GM12801 (cell line): ENCODE data around the gene C20orf141.

Experiments
- TF ChIP-seq, protein P1 (sequence below): IDR thresholded peaks from one replicate; pipeline ENCODE4 v1.5.1; 2011; ENCODE audit warnings: control low read depth; ENCODE audit not compliant: insufficient read length; ENCODE audit errors: extremely low read depth

C20orf141 gene

DNA sequence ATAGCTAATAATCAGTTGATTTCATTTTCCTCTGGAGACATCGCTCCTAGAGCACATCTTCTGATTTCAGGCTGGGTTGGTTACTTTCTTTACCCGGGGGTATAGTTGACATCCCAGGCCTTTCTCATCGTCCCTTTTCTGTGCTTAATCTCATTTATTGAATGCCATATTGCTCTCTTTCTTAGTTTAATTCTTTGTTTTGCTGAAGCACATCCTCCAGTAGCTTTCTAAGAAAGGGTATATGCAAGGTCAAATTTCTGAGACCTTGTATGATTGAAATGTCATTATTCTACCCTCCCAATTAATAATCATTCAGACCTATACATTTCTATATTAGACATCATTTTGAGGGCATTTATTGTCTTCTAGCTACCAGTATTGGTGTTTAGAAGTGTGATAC lies 2.6 kb upstream of the C20orf141 start:
- TF ChIP-seq, protein P1, sequence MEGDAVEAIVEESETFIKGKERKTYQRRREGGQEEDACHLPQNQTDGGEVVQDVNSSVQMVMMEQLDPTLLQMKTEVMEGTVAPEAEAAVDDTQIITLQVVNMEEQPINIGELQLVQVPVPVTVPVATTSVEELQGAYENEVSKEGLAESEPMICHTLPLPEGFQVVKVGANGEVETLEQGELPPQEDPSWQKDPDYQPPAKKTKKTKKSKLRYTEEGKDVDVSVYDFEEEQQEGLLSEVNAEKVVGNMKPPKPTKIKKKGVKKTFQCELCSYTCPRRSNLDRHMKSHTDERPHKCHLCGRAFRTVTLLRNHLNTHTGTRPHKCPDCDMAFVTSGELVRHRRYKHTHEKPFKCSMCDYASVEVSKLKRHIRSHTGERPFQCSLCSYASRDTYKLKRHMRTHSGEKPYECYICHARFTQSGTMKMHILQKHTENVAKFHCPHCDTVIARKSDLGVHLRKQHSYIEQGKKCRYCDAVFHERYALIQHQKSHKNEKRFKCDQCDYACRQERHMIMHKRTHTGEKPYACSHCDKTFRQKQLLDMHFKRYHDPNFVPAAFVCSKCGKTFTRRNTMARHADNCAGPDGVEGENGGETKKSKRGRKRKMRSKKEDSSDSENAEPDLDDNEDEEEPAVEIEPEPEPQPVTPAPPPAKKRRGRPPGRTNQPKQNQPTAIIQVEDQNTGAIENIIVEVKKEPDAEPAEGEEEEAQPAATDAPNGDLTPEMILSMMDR = no peak

DNA sequence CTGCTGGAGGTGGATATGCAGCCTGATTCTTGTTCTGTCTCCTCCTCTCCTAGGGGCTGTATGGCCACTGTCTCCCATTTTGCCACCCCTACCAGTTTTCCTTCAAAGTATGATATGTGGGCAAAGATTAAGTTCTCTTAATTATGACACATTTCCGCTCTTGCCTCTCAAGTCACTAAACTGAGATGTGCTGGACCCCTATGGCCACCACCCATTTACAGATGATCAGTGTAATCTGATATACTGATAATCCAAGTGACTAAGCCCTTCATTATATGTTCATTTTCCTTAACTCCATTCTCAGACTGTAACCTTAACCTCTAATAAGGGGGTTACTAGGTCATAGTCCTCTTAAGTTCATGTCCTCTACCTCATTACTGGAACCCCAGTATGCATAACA lies 711 bp upstream of the C20orf141 start:
- TF ChIP-seq, protein P1 = no peak

DNA sequence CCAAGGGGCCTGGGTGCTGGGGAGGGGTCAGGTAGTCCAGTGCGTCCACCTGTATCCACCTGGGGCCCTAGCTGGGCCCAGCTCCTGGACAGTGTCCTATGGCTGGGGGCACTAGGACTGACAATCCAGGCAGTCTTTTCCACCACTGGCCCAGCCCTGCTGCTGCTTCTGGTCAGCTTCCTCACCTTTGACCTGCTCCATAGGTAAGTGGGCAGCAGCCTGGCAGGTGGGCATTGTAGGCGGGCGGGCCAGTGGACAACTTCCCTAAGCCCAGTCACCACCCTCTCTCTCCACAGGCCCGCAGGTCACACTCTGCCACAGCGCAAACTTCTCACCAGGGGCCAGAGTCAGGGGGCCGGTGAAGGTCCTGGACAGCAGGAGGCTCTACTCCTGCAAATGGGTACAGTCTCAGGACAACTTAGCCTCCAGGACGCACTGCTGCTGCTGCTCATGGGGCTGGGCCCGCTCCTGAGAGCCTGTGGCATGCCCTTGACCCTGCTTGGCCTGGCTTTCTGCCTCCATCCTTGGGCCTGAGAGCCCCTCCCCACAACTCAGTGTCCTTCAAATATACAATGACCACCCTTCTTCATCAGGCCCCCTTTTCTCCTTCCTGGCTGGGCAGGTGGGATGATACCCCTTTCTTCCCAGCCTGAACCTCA lies 584 bp downstream of the C20orf141 start:
- TF ChIP-seq, protein P1 = no peak

DNA sequence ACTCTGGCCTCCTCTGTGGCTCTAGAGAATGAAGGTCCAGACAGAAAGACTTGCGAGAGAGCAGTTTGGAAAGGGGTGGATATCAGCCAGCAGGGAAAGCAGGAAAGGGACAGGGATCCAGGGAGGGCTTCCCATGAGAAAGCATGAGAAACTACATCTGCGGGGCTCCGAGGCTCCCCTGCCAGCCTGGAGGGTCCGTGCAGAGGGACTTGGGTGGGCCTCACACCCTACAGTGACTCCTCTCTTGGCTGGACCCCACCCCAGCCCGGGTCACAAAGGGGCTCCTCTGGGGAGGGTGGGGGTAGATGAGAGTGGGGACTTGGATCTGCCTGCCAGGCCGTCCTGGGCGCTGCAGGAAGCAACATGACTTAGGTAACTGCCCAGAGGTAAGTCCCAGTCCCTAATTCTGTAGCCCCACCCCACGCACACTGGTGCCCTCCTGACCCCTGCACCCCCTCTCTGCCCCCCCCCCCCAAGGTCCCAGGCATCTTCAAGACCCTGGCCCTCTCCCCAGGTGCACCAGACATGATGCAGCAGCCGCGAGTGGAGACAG lies 1.3 kb downstream of the C20orf141 start, which contains the start of gene TMEM239:
TMEM239 (plus strand) TSS at position 335 of the 553 bp plus-strand sequence; CDS start at position 526, 191 bp downstream.
- TF ChIP-seq, protein P1 = no peak

DNA sequence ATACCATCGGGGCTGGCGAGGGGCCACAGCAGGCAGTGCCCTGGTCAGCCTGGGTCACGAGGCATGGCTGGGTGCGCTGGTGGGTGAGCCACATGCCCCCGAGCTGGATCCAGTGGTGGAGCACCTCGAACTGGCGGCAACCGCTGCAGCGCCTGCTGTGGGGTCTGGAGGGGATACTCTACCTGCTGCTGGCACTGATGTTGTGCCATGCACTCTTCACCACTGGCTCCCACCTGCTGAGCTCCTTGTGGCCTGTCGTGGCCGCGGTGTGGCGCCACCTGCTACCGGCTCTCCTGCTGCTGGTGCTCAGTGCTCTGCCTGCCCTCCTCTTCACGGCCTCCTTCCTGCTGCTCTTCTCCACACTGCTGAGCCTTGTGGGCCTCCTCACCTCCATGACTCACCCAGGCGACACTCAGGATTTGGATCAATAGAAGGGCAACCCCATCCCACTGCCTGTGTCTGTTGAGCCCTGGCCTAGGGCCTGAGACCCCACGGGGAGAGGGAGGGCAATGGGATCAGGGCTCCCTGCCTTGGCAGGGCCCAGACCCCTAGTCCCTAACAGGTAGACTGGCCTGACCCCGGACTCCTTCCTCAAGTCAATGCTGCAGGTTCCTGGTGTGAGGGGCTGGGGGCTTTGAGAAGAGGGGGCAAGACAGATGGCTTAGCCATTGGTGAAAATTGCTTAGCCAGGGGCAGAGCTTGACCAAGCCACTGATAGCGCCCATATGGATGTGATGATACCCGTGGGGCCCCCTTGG lies 2.0 kb downstream of the C20orf141 start:
- TF ChIP-seq, protein P1 = no peak

DNA sequence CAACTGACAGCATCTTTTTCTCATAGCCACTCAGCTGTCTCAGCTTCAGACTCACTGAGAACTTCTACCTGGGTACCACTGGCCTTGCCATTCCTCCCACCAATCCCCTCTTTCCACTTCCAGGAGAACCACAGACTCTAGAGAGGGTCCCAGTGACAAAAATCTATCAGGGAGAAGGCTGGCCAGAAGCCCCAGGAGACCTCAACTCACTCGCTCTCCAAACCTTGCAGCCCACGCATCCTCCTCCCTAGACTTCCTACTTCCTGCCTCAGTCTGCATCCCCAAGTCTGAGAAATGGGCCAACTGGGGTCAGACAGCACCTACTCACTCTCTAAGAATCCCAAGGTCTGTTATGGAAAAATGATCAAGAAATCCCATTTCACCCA lies 2.5 kb downstream of the C20orf141 start:
- TF ChIP-seq, protein P1 = no peak

DNA sequence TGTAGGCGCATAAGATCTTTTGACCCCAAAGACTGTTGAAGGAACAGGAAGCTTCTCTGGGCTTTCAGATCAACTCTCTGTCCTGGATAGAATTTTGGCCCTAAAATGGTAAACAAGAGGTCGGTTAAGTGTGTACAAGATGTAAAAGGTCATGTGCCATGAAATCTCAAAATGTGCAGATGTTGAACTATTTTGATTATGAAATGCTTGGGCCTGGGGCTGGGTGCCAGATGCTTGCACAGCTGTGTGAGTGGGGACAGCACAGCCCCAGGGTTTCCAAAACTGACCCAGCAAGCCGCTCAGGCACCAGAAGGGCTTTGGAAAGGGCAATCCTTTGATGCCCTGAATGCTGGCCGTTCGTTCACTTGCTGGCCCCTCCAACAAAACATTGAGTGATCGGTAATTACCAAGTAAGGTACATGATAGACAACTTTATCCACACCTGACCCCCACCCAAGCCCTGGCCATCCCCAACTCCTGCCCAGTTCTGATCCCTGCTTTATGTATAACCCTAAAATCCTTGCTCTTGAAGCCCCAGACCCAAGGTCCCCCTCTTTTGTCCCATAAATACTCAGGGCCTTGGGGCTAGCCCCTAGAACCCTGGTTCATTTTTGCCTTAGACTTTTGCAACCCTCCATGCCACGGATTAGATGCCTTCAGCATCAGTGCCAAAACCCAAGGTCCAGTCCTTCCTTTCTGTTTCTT lies 3.3 kb downstream of the C20orf141 start:
- TF ChIP-seq, protein P1 = no peak
